Colonic mucosa (tissue), 4 donors: Measurements from ENCODE around the gene BPIFA1. TPM values are rescaled to one million over a fixed set of nuclear protein-coding genes. Genes with fewer than 3 reads are reported as not detected.

ENCODE experiments used
- DNase-seq: peaks from one replicate; pipeline ENCODE4 v3.0.0-alpha.2; 2020
- H3K27ac ChIP-seq: fragments of 200-600 bp; one replicate; pipeline ENCODE4 v1.8.0; 2021
- H3K27me3 ChIP-seq: fragments of 200-600 bp; one replicate; pipeline ENCODE4 v1.8.0; 2021
- H3K36me3 ChIP-seq: fragments of 200-600 bp; one replicate; pipeline ENCODE4 v1.8.0; 2021
- H3K4me1 ChIP-seq: fragments of 200-600 bp; one replicate; pipeline ENCODE4 v1.8.0; 2021; ENCODE audit warnings: mild to moderate bottlenecking
- H3K4me3 ChIP-seq: fragments of 200-600 bp; one replicate; pipeline ENCODE4 v1.8.0; 2021
- H3K9ac ChIP-seq, 2 donors: one replicate each; pipeline ENCODE4 v1.7.0; 2013; ENCODE audit warnings: control low read depth in 2 of 2, low read depth in 2 of 2, low read length in 2 of 2
- H3K9me3 ChIP-seq: fragments of 200-600 bp; one replicate; pipeline ENCODE4 v1.8.0; 2021
- CTCF ChIP-seq: fragments of 200-600 bp; IDR thresholded peaks from one replicate; pipeline ENCODE4 v1.8.0; 2022; ENCODE audit warnings: antibody characterized with exemption, mild to moderate bottlenecking
- intact Hi-C: fragments of 100-400 bp; cut with DNase I; formaldehyde crosslinking; loops from one replicate; pipeline ENCODE4 v1.14.1; 2022
- total RNA-seq, 2 donors: library from RNA; stranded (reverse); fragmentation: NEBNext Ultra II Directional in 1 of 2; extraction: Animal tissue kit (Norgen Biotek cat#: 25700) in 1 of 2; gene quantifications; one replicate each; pipeline ENCODE4 v1.2.1, GENCODE V29; 2021
- donor health status: healthy.
- donor health status: DM: no; HTN: no; CAD: no.
- donor health status: DM: no; HTN: no; CAD: no.

BPIFA1 gene
- total RNA-seq, 2 donors from 2014 or later, result not detected

- no peak overlapping the region for H3K9ac ChIP-seq
- H3K36me3 ChIP-seq, result no peaks in the 10 kb centered on the region
- intact Hi-C loops, result no loop called here
- H3K4me1 ChIP-seq, result no peaks in the 10 kb centered on the region
- no peak for DNase-seq
- H3K27ac ChIP-seq, result no peak overlapping the region
- no peaks in the 10 kb centered on the region for H3K27me3 ChIP-seq
- H3K9me3 ChIP-seq, result no peaks in the 10 kb centered on the region
- H3K4me3 ChIP-seq, result no peak overlapping the region
- TF ChIP-seq CTCF, result no peak
Observed at GRCh38 chr20:33284937-33285336, 49.1 kb downstream of the BPIFA1 start.

DNA sequence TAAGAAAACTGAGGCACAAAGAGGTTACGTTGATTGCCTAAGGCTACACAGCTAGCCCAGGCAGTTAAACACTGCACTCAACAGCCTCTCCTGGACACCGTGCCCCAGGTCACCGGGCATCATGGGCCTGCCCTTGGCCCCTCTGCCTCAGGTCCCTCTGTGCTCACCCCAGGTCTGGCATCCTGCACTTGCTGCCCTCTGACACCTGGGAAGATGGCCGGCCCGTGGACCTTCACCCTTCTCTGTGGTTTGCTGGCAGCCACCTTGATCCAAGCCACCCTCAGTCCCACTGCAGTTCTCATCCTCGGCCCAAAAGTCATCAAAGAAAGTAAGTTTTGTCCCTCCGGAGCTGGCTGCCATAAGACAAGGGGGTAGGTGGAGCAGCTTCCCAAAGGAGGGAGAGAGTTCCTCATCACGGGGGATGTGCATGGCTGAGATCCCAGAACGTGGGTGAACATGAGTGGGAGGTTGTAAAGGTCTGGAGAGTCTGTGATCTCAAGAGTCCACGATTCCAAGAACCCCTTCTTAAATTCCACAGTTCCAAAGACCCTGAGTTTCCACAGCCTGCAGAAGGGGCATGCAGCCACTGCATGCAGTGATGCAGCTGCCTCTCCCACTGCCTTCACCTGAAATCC is 50.2 kb downstream of the BPIFA1 start:
- H3K9me3 ChIP-seq, result no peaks in the 10 kb centered on the region
- DNase-seq, result no peak
- H3K27ac ChIP-seq, result no peak overlapping the region
- H3K9ac ChIP-seq, result no peak overlapping the region
- intact Hi-C loops, result no loop called here
- no peaks in the 10 kb centered on the region for H3K36me3 ChIP-seq
- no peaks in the 10 kb centered on the region for H3K4me1 ChIP-seq
- TF ChIP-seq CTCF, result no peak
- H3K4me3 ChIP-seq, result no peak overlapping the region
- H3K27me3 ChIP-seq, result no peaks in the 10 kb centered on the region

DNA sequence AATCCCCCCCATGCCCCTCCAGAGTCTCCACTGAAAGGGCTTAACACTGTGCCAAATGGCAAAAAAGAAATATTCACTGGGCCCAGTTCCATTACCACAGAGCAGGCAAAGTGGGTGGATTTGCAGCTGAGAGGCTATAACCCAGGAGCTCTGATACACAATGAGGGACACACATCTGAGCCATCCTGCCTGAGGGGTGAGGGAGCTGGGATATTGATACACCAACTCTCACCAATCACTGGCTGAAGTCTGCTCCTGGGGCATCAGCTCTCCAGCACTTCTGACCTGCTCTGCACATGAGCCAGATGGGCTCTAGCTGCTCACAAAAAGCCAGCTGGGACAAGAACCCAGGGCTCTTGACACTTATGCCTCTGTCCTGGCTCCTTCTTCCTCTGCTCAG is 52.1 kb downstream of the BPIFA1 start:
- intact Hi-C loops, result no loop called here

DNA sequence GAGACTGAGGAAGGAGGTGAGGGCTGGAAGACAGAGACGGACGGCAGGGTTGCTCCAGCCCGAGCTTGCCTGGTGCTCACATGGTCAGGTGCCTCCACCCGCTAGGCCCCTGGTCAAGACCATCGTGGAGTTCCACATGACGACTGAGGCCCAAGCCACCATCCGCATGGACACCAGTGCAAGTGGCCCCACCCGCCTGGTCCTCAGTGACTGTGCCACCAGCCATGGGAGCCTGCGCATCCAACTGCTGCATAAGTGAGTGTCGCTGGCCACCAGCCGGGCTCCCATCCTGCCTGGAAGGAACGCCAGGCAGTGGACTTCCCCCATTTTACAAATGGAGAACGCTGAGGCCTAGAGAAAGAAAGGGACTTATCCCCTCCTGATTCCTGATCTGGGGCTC is 55.1 kb downstream of the BPIFA1 start:
- Histone ChIP-seq H3K9me3 (no peaks in the 10 kb centered on the region), H3K4me3 (no peak overlapping the region), H3K27me3 (no peaks in the 10 kb centered on the region), H3K9ac (no peak overlapping the region), H3K4me1 (no peaks in the 10 kb centered on the region), H3K36me3 (no peaks in the 10 kb centered on the region), H3K27ac (no peak overlapping the region)
- intact Hi-C loops, result no loop called here
- DNase-seq, result no peak
- no peak for TF ChIP-seq CTCF

More for the DNA sequence above, 52.1 kb downstream of the BPIFA1 start:
- no peak overlapping the region for H3K4me3 ChIP-seq
- H3K4me1 ChIP-seq, result no peaks in the 10 kb centered on the region
- no peak for TF ChIP-seq CTCF
- no peak for DNase-seq
- H3K27me3 ChIP-seq, result no peaks in the 10 kb centered on the region
- H3K27ac ChIP-seq, result no peak overlapping the region
- H3K9ac ChIP-seq, result no peak overlapping the region
- H3K9me3 ChIP-seq, result no peaks in the 10 kb centered on the region
- H3K36me3 ChIP-seq, result no peaks in the 10 kb centered on the region

GRCh38 chr20:33291416-33291815 is 55.6 kb downstream of the BPIFA1 start:
- no peak for TF ChIP-seq CTCF
- Histone ChIP-seq H3K9ac (no peak overlapping the region), H3K27ac (no peak overlapping the region), H3K27me3 (no peaks in the 10 kb centered on the region), H3K9me3 (no peaks in the 10 kb centered on the region), H3K4me3 (no peak overlapping the region), H3K4me1 (no peaks in the 10 kb centered on the region), H3K36me3 (no peaks in the 10 kb centered on the region)
- intact Hi-C loops, result no loop called here
- DNase-seq, result no peak
